GM12878 (cell line): ENCODE data around the gene CDC6. TPM values are rescaled to one million over a fixed set of nuclear protein-coding genes. Genes with fewer than 3 reads are reported as not detected.

Experiments used
- ATAC-seq: fragments of 200-7000 bp; cut with Tn5 transposase; 3 replicates; pipeline ENCODE4 v1.9.1; 2020; ENCODE audit warnings: mild to moderate bottlenecking, moderate library complexity
- BruUV-seq: library from RNA; stranded (reverse); fragments of 400-500 nt; replicated peaks from 2 replicates; lab custom pipeline; 2021; lab: Mats Ljungman, UMichigan
- CTCF ChIA-PET: fragments of 300-600 bp; sonication (Branson Sonifier 250); formaldehyde crosslinking; extraction: SDS; loops from one replicate; lab custom pipeline; 2021; ENCODE audit warnings: inconsistent platforms; lab: Yijun Ruan, JAX
- POLR2A ChIA-PET: fragments of 350-600 bp; formaldehyde crosslinking; extraction: SDS; loops from one replicate; lab custom pipeline; 2021; ENCODE audit warnings: inconsistent platforms; lab: Charles Lee
- RAD21 ChIA-PET: fragments of 300-600 bp; sonication (Branson Sonifier 250); formaldehyde crosslinking; loops from one replicate; lab custom pipeline; 2023; ENCODE audit warnings: antibody characterized with exemption; ENCODE audit not compliant: unreplicated experiment; lab: Charles Lee
- SMC1A ChIA-PET: fragments of 300-600 bp; sonication (Branson Sonifier 250); formaldehyde crosslinking; loops from one replicate; lab custom pipeline; 2023; ENCODE audit not compliant: unreplicated experiment, uncharacterized antibody; lab: Charles Lee
- DNase-seq: peaks from one replicate; pipeline ENCODE4 v3.0.0-alpha.2; 2011; ENCODE audit warnings: low read depth, low spot score
- FAIRE-seq: peaks from 3 replicates; lab custom pipeline; 2011; peaks lifted over from hg19 to GRCh38; lab: Jason Lieb, UNC
- H2AFZ ChIP-seq: 2 replicates; pipeline ENCODE4 v1.6.0; 2011; ENCODE audit warnings: low read depth, low read length, control low read depth; ENCODE audit not compliant: control insufficient read depth
- H3K27ac ChIP-seq: 2 replicates; pipeline ENCODE4 v1.5.1; 2011; ENCODE audit warnings: control low read depth; ENCODE audit not compliant: control insufficient read depth, insufficient read depth
- H3K27me3 ChIP-seq, 2 experiments: replicated peaks in 1 of 2; 2 replicates each; pipeline versions ENCODE4 v1.6.0 to v1.6.1; 2011; ENCODE audit warnings: low read length in 1 of 2; ENCODE audit not compliant: control insufficient read depth in 2 of 2, insufficient read depth in 2 of 2
- H3K36me3 ChIP-seq, 2 experiments: 2 replicates each; pipeline ENCODE4 v1.5.1; 2011; ENCODE audit warnings: low read length in 1 of 2; ENCODE audit not compliant: control insufficient read depth in 2 of 2, insufficient read depth in 2 of 2
- H3K4me1 ChIP-seq: 2 replicates; pipeline ENCODE4 v1.6.1; 2011; ENCODE audit warnings: mild to moderate bottlenecking, low read length, moderate library complexity, mixed read lengths; ENCODE audit not compliant: control insufficient read depth, insufficient read depth
- H3K4me2 ChIP-seq: 2 replicates; pipeline ENCODE4 v1.6.0; 2011; ENCODE audit warnings: control low read depth; ENCODE audit not compliant: control insufficient read depth, insufficient read depth
- H3K4me3 ChIP-seq: fragments of 200-600 bp; sonication (generic); 2 replicates; pipeline ENCODE4 v1.5.1; 2016
- H3K79me2 ChIP-seq: 2 replicates; pipeline ENCODE4 v1.6.0; 2011; ENCODE audit warnings: low read length; ENCODE audit not compliant: control insufficient read depth, insufficient read depth
- H3K9ac ChIP-seq: 2 replicates; pipeline ENCODE4 v1.8.0; 2011; ENCODE audit warnings: low read length, control low read depth, mixed read lengths; ENCODE audit not compliant: control insufficient read depth, insufficient read depth
- H3K9me3 ChIP-seq: replicated peaks from 3 replicates; pipeline ENCODE4 v1.5.1; 2011; ENCODE audit warnings: mild to moderate bottlenecking, low read length; ENCODE audit not compliant: control insufficient read depth, insufficient read depth
- H4K20me1 ChIP-seq: 2 replicates; pipeline ENCODE4 v1.6.0; 2011; ENCODE audit not compliant: control insufficient read depth, insufficient read depth
- BHLHE40 ChIP-seq, 2 experiments: fragments of 450-650 bp in 1 of 2; IDR thresholded peaks; 2 replicates each; pipeline ENCODE4 v1.6.1; 2011 to 2017; ENCODE audit warnings: low read depth in 2 of 2, borderline replicate concordance in 1 of 2, improper control_type of control experiment in 1 of 2, low read length in 1 of 2, mild to moderate bottlenecking in 1 of 2
- CBFB ChIP-seq: IDR thresholded peaks from 2 replicates; pipeline ENCODE4 v1.6.1; 2016; ENCODE audit warnings: antibody characterized with exemption, low read depth
- CHD4 ChIP-seq: fragments of 200-600 bp; sonication (generic); IDR thresholded peaks from 2 replicates; pipeline ENCODE4 v1.6.1; 2016; ENCODE audit warnings: mild to moderate bottlenecking
- ETV6 ChIP-seq, 2 experiments: fragments of 450-650 bp in 1 of 2; IDR thresholded peaks in 1 of 2; conservative IDR thresholded peaks in 1 of 2; 2 replicates each; pipeline ENCODE4 v1.6.1; 2014; ENCODE audit warnings: antibody characterized with exemption in 1 of 2, borderline replicate concordance in 1 of 2, low read depth in 1 of 2, mild to moderate bottlenecking in 1 of 2, moderate library complexity in 1 of 2
- EZH2 ChIP-seq: IDR thresholded peaks from 2 replicates; pipeline ENCODE4 v1.6.1; 2012; ENCODE audit warnings: low read depth, mild to moderate bottlenecking, control low read depth, inconsistent platforms, low read length, borderline replicate concordance; ENCODE audit not compliant: control insufficient read depth
- FOXM1 ChIP-seq: IDR thresholded peaks from 2 replicates; pipeline ENCODE4 v1.6.1; 2012; ENCODE audit warnings: low read depth, mild to moderate bottlenecking, inconsistent platforms, low read length, moderate library complexity
- HDGF ChIP-seq: fragments of 450-650 bp; IDR thresholded peaks from 2 replicates; pipeline ENCODE4 v1.6.1; 2016; ENCODE audit warnings: antibody characterized with exemption
- IKZF1 ChIP-seq: fragments of 450-650 bp; conservative IDR thresholded peaks from 2 replicates; pipeline ENCODE4 v1.6.1; 2017; ENCODE audit warnings: antibody characterized with exemption, mild to moderate bottlenecking
- IKZF2 ChIP-seq, 2 experiments: fragments of 450-650 bp; IDR thresholded peaks; 2 replicates each; pipeline ENCODE4 v1.6.1; 2017; ENCODE audit warnings: mild to moderate bottlenecking in 2 of 2, moderate library complexity in 2 of 2
- LARP7 ChIP-seq: fragments of 450-650 bp; IDR thresholded peaks from 2 replicates; pipeline ENCODE4 v1.6.1; 2017; ENCODE audit warnings: mild to moderate bottlenecking
- MEF2A ChIP-seq: IDR thresholded peaks from 2 replicates; pipeline ENCODE4 v1.6.1; 2011; ENCODE audit warnings: low read depth, mild to moderate bottlenecking, low read length, moderate library complexity; ENCODE audit not compliant: insufficient read depth
- MTA2 ChIP-seq: fragments of 450-650 bp; IDR thresholded peaks from 2 replicates; pipeline ENCODE4 v1.6.1; 2016; ENCODE audit warnings: low read depth, mild to moderate bottlenecking, moderate library complexity
- RBBP5 ChIP-seq: fragments of 200-600 bp; sonication (generic); conservative IDR thresholded peaks from 2 replicates; pipeline ENCODE4 v1.6.1; 2016
- RUNX3 ChIP-seq: IDR thresholded peaks from 2 replicates; pipeline ENCODE4 v1.6.1; 2012; ENCODE audit warnings: low read length, inconsistent platforms
- SIX5 ChIP-seq: IDR thresholded peaks from 2 replicates; pipeline ENCODE4 v1.6.1; 2011; ENCODE audit warnings: mild to moderate bottlenecking, low read depth, low read length, moderate library complexity; ENCODE audit not compliant: severe bottlenecking
- SPI1 ChIP-seq: IDR thresholded peaks from 2 replicates; pipeline ENCODE4 v1.6.1; 2011; ENCODE audit warnings: low read depth, mild to moderate bottlenecking, low read length, moderate library complexity, borderline replicate concordance; ENCODE audit not compliant: insufficient read depth
- SREBF1 ChIP-seq: IDR thresholded peaks from 2 replicates; pipeline ENCODE4 v1.6.1; 2012; ENCODE audit warnings: mild to moderate bottlenecking, low read length
- STAT3 ChIP-seq: IDR thresholded peaks from 2 replicates; pipeline ENCODE4 v1.6.1; 2011; ENCODE audit warnings: low read depth, low read length, improper control_type of control experiment
- ZNF24 ChIP-seq: fragments of 450-650 bp; IDR thresholded peaks from 2 replicates; pipeline ENCODE4 v1.6.1; 2017; ENCODE audit warnings: antibody characterized with exemption, mild to moderate bottlenecking
- WGBS: methylation state at CpG from one replicate; pipeline ENCODE4 v1.1.6; 2016; ENCODE audit warnings: low lambda C conversion rate; ENCODE audit not compliant: insufficient replicate concordance, insufficient coverage; ENCODE audit errors: missing lambda C conversion rate; 5-methylcytosine and 5-hydroxymethylcytosine counted together
- in situ Hi-C: fragments of 300-500 bp; cut with MboI; formaldehyde crosslinking; loops from 9 replicates; pipeline ENCODE4 v1.14.3; 2018; ENCODE audit warnings: mixed read lengths
- intact Hi-C: fragments of 100-400 bp; cut with micrococcal nuclease; formaldehyde crosslinking; loops from one replicate; pipeline ENCODE4 v1.14.2; 2022; ENCODE audit not compliant: unreplicated experiment
- polyA plus RNA-seq, 11 experiments: library from polyadenylated mRNA; depleted of rRNA in 4 of 11; unstranded in 6 of 11; stranded (reverse) in 5 of 11; fragments of >200 nt; fragmentation: Nextera tagmentation in 4 of 11; fragmentation: Illumina TruSeq in 1 of 11; extraction: Ambion mirVana in 4 of 11; extraction: Trizol in 1 of 11; gene quantifications; 1 replicate in 1 of 11; 2 replicates in 10 of 11; pipeline versions ENCODE4 v1.2.1 to v1.2.3, GENCODE V29; 2011 to 2016; ENCODE audit warnings: inconsistent platforms in 2 of 11, missing spikeins in 2 of 11, low read depth in 1 of 11
- total RNA-seq, 4 experiments: library from RNA; depleted of rRNA in 3 of 4; stranded (reverse); fragments of >200 nt in 3 of 4; fragmentation: Illumina TruSeq in 1 of 4; extraction: Trizol in 1 of 4; gene quantifications; 2 replicates each; pipeline versions ENCODE4 v1.2.1 to v1.2.3, GENCODE V29; 2013 to 2021
- TF ChIP-seq, protein P1 (sequence below): fragments of 450-650 bp; conservative IDR thresholded peaks from 2 replicates; pipeline ENCODE4 v1.6.1; 2017; ENCODE audit warnings: mild to moderate bottlenecking, moderate library complexity
- TF ChIP-seq, protein P2 (sequence below): fragments of 450-650 bp; IDR thresholded peaks from 2 replicates; pipeline ENCODE4 v1.6.1; 2018; ENCODE audit warnings: borderline replicate concordance, mild to moderate bottlenecking; ENCODE audit not compliant: partially characterized antibody

Gene CDC6
- total and polyA plus RNA-seq, 10 of the 15 experiments (the other 5 are each of a cell fraction or from before 2014, with no cell fraction given) = 13.3 to 60.9 (median 47.6) TPM

DNA sequence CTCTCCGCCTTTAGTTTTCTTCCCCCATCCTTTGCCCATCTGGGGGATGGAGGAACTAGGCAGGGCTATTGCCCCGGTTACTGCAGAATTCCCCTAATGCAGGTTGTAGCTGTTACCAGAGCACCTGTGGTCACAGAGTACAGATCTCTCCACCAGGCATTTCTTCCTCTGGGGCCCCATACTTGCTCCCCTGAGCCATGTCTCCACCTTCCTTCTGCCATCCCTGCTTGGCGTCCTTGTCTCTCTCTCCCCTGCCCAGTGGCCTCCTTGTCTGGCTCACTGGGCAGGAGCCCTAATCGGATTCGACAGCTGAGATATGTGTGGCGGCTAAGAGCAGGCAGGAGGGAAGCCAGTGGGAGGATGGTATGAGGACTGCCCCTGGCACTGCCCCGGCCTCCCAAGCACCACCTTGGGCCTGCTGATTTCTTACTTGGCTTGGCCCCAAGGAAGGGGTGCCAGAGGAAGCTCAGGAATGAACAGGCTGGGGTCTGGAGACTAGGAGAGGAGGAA, 23.3 kb downstream of the CDC6 start:
- ChIA-PET CTCF (interaction anchor here (0.5 to 10.6 kb wide), 12 partner anchors 8 to 305 kb away, joined by 3 to 311 read pairs (median 6); no protein-coding TSS in a partner anchor), POLR2A (interaction anchor here (0.5 to 9.8 kb wide), 9 partner anchors 8 to 1361 kb away, joined by 3 to 123 read pairs (median 3); partner anchors contain the start of gene WIPF2), SMC1A (interaction anchor here (0.6 to 11.2 kb wide), 11 partner anchors 9 to 224 kb away, joined by 3 to 172 read pairs (median 3); partner anchors contain the start of gene WIPF2), RAD21 (interaction anchor here (0.9 to 18.7 kb wide), 7 partner anchors 8 to 198 kb away, joined by 3 to 271 read pairs (median 4); no protein-coding TSS in a partner anchor)
- Histone ChIP-seq H3K4me2 (peak overlapping the region; percentile 71), H3K9ac (0 out of 2 replicates have a peak overlapping the region, but pooled peaks have one; percentile 28), H3K36me3 (no peaks in the 10 kb centered on the region; a peak in 1 of 4 replicates), H4K20me1 (no peaks in the 10 kb centered on the region), H3K27ac (peak overlapping the region; percentile 72), H3K4me1 (peaks cover 64% of the 10 kb centered on the region), H3K79me2 (no peaks in the 10 kb centered on the region; the same call in none of the 2 replicates), H3K9me3 (no peaks in the 10 kb centered on the region), H3K4me3 (0 out of 2 replicates have a peak overlapping the region, but pooled peaks have one; percentile 10), H3K27me3 (no peaks in the 10 kb centered on the region), H2AFZ (no peak overlapping the region)
- no TSS peak for BruUV-seq
- DNase-seq (no peak), FAIRE-seq (no peak), ATAC-seq (peak; percentile 74)
- in situ Hi-C loops (no loop called here), intact Hi-C loops (loop anchor here (10.0 kb wide), 1 partner anchor 104 kb away; the partner anchor contains the start of gene TOP2A)
- 62% methylated on average over 7 of the region's 7 CpGs for WGBS
- no peak for TF ChIP-seq ETV6 (conservative IDR thresholded peaks at IDR 0.05 in 1 of 2, IDR thresholded peaks at IDR 0.05 in 1 of 2; ENCODE audit: borderline replicate concordance in 1 of 2, low read depth in 1 of 2)
- peak; percentile 72; the same call in 1 of the 2 replicates for TF ChIP-seq ZNF24
- peak in 1 of 2 experiments; percentile 35; a peak in 2 of 4 replicates for TF ChIP-seq IKZF2 (IDR thresholded peaks at IDR 0.05)
- TF ChIP-seq RUNX3 = peak; percentile 72
- TF ChIP-seq, protein P1, sequence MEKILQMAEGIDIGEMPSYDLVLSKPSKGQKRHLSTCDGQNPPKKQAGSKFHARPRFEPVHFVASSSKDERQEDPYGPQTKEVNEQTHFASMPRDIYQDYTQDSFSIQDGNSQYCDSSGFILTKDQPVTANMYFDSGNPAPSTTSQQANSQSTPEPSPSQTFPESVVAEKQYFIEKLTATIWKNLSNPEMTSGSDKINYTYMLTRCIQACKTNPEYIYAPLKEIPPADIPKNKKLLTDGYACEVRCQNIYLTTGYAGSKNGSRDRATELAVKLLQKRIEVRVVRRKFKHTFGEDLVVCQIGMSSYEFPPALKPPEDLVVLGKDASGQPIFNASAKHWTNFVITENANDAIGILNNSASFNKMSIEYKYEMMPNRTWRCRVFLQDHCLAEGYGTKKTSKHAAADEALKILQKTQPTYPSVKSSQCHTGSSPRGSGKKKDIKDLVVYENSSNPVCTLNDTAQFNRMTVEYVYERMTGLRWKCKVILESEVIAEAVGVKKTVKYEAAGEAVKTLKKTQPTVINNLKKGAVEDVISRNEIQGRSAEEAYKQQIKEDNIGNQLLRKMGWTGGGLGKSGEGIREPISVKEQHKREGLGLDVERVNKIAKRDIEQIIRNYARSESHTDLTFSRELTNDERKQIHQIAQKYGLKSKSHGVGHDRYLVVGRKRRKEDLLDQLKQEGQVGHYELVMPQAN = no peak
- TF ChIP-seq LARP7 = no peak
- TF ChIP-seq EZH2 = no peak
- no peak for TF ChIP-seq BHLHE40 (IDR thresholded peaks at IDR 0.05; ENCODE audit: borderline replicate concordance in 1 of 2, low read depth in 2 of 2, low read length in 1 of 2)
- no peak for TF ChIP-seq STAT3
- TF ChIP-seq HDGF = 0 out of 2 replicates have a peak, but pooled peaks have one; percentile 39
- no peak for TF ChIP-seq SIX5
- TF ChIP-seq, protein P2, sequence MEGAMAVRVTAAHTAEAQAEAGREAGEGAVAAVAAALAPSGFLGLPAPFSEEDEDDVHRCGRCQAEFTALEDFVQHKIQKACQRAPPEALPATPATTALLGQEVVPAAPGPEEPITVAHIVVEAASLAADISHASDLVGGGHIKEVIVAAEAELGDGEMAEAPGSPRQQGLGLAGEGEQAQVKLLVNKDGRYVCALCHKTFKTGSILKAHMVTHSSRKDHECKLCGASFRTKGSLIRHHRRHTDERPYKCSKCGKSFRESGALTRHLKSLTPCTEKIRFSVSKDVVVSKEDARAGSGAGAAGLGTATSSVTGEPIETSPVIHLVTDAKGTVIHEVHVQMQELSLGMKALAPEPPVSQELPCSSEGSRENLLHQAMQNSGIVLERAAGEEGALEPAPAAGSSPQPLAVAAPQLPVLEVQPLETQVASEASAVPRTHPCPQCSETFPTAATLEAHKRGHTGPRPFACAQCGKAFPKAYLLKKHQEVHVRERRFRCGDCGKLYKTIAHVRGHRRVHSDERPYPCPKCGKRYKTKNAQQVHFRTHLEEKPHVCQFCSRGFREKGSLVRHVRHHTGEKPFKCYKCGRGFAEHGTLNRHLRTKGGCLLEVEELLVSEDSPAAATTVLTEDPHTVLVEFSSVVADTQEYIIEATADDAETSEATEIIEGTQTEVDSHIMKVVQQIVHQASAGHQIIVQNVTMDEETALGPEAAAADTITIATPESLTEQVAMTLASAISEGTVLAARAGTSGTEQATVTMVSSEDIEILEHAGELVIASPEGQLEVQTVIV = no peak
- no peak for TF ChIP-seq MTA2
- no peak; the same call in 1 of the 2 replicates for TF ChIP-seq FOXM1
- TF ChIP-seq SREBF1 = no peak
- no peak for TF ChIP-seq MEF2A
- no peak for TF ChIP-seq CHD4
- no peak for TF ChIP-seq SPI1
- no peak for TF ChIP-seq RBBP5
- TF ChIP-seq IKZF1 = peak; percentile 16
- 0 out of 2 replicates have a peak, but pooled peaks have one; percentile 25 for TF ChIP-seq CBFB
